ENCODE measurements around the gene ZBTB48. TPM values are rescaled to one million over a fixed set of nuclear protein-coding genes. Genes with fewer than 3 reads are reported as not detected.

The ZBTB48 gene
- total RNA-seq, 1 experiment from 2014 or later, result 35.3 TPM

GRCh38 chr1:6592865-6593593 is 13.2 kb downstream of the ZBTB48 start:
- no peaks in the 10 kb centered on the region for H3K4me1 ChIP-seq (ENCODE audit: insufficient read depth, low read length, poor library complexity, severe bottlenecking)
- peaks cover 68% of the 10 kb centered on the region for H3K36me3 ChIP-seq (ENCODE audit: insufficient read depth, low read length, poor library complexity, severe bottlenecking)
- ChIA-PET CTCF (no interaction called here), POLR2A (ENCODE audit: low non-redundant PET) (interaction anchor here (0.5 kb wide), 1 partner anchor 275 kb away, joined by 6 read pairs; no protein-coding TSS in a partner anchor)
- no peak overlapping the region for H3K4me3 ChIP-seq (ENCODE audit: low read depth, low read length, poor library complexity, severe bottlenecking)
- no peak for TF ChIP-seq CTCF (conservative IDR thresholded peaks at IDR 0.05; ENCODE audit: low read depth, low read length)
- no peak for TF ChIP-seq EZH2 (IDR thresholded peaks at IDR 0.05; ENCODE audit: borderline replicate concordance, low read depth, low read length, poor library complexity, severe bottlenecking)
- no peak overlapping the region for H3K27ac ChIP-seq (ENCODE audit: low read depth, low read length, poor library complexity, severe bottlenecking)
- no TSS peak for BruUV-seq (replicated peaks)
- H3K9me3 ChIP-seq (ENCODE audit: low read depth, low read length, poor library complexity, severe bottlenecking), result no peaks in the 10 kb centered on the region
- no peak for DNase-seq (ENCODE audit: low spot score)
- intact Hi-C loops (cut with micrococcal nuclease; ENCODE audit: unreplicated experiment), result no loop called here
- H3K27me3 ChIP-seq (replicated peaks; ENCODE audit: insufficient read depth, low read depth, low read length, poor library complexity), result no peaks in the 10 kb centered on the region

GRCh38 chr1:6593810-6594209 is 14.0 kb downstream of the ZBTB48 start:
- Histone ChIP-seq H3K4me1 (ENCODE audit: insufficient read depth, low read length, poor library complexity, severe bottlenecking) (no peaks in the 10 kb centered on the region), H3K36me3 (ENCODE audit: insufficient read depth, low read length, poor library complexity, severe bottlenecking) (peaks cover 63% of the 10 kb centered on the region), H3K27me3 (replicated peaks; ENCODE audit: insufficient read depth, low read depth, low read length, poor library complexity) (no peaks in the 10 kb centered on the region), H3K27ac (ENCODE audit: low read depth, low read length, poor library complexity, severe bottlenecking) (no peak overlapping the region), H3K9me3 (ENCODE audit: low read depth, low read length, poor library complexity, severe bottlenecking) (no peaks in the 10 kb centered on the region), H3K4me3 (ENCODE audit: low read depth, low read length, poor library complexity, severe bottlenecking) (no peak overlapping the region)
- DNase-seq (ENCODE audit: low spot score), result no peak
- ChIA-PET CTCF (no interaction called here), POLR2A (ENCODE audit: low non-redundant PET) (no interaction called here)
- no peak for TF ChIP-seq EZH2 (IDR thresholded peaks at IDR 0.05; ENCODE audit: borderline replicate concordance, low read depth, low read length, poor library complexity, severe bottlenecking)
- no TSS peak for BruUV-seq (replicated peaks)
- intact Hi-C loops (cut with micrococcal nuclease; ENCODE audit: unreplicated experiment), result no loop called here

GRCh38 chr1:6594977-6595740 is 15.4 kb downstream of the ZBTB48 start:
- DNase-seq (ENCODE audit: low spot score), result no peak
- no peaks in the 10 kb centered on the region for H3K9me3 ChIP-seq (ENCODE audit: low read depth, low read length, poor library complexity, severe bottlenecking)
- peaks cover 60% of the 10 kb centered on the region for H3K36me3 ChIP-seq (ENCODE audit: insufficient read depth, low read length, poor library complexity, severe bottlenecking)
- no peaks in the 10 kb centered on the region for H3K27me3 ChIP-seq (replicated peaks; ENCODE audit: insufficient read depth, low read depth, low read length, poor library complexity)
- no peak overlapping the region for H3K27ac ChIP-seq (ENCODE audit: low read depth, low read length, poor library complexity, severe bottlenecking)
- TF ChIP-seq EZH2 (IDR thresholded peaks at IDR 0.05; ENCODE audit: borderline replicate concordance, low read depth, low read length, poor library complexity, severe bottlenecking), result no peak
- no peak for TF ChIP-seq CTCF (conservative IDR thresholded peaks at IDR 0.05; ENCODE audit: low read depth, low read length)
- POLR2A ChIA-PET (ENCODE audit: low non-redundant PET), result no interaction called here
- BruUV-seq (replicated peaks), result no TSS peak
- intact Hi-C loops (cut with micrococcal nuclease; ENCODE audit: unreplicated experiment), result no loop called here
- CTCF ChIA-PET, result no interaction called here
- H3K4me1 ChIP-seq (ENCODE audit: insufficient read depth, low read length, poor library complexity, severe bottlenecking), result no peaks in the 10 kb centered on the region
- H3K4me3 ChIP-seq (ENCODE audit: low read depth, low read length, poor library complexity, severe bottlenecking), result no peak overlapping the region

All from A673 (cell line).